Neural cell (in vitro differentiated cells): Measurements from ENCODE around the gene STXBP1. TPM values are rescaled to one million over a fixed set of nuclear protein-coding genes. Genes with fewer than 3 reads are reported as not detected.

Source experiments
- H2AFZ ChIP-seq: fragments of 200-600, 300-800 bp; sonication (generic), shearing (Covaris generic); 2 replicates; pipeline ENCODE4 v1.6.0; 2014; ENCODE audit warnings: low read depth, mild to moderate bottlenecking, antibody characterized with exemption, low read length, moderate library complexity
- H3F3A ChIP-seq: fragments of 200-600 bp; shearing (Covaris generic); 2 replicates; pipeline ENCODE4 v1.6.1; 2016; ENCODE audit warnings: mild to moderate bottlenecking, moderate library complexity, mixed read lengths, antibody characterized with exemption, low read length; ENCODE audit not compliant: insufficient read depth, poor library complexity, severe bottlenecking
- H3K27ac ChIP-seq: fragments of 200-600, 300-800 bp; sonication (generic), shearing (Covaris generic); 2 replicates; pipeline ENCODE4 v1.5.1; 2014; ENCODE audit warnings: mild to moderate bottlenecking, low read length, moderate library complexity
- H3K27me3 ChIP-seq: fragments of 300-800, 200-600 bp; sonication (generic), shearing (Covaris generic); 2 replicates; pipeline ENCODE4 v1.6.0; 2014; ENCODE audit warnings: mild to moderate bottlenecking, low read depth, low read length, moderate library complexity; ENCODE audit not compliant: insufficient read depth
- H3K36me3 ChIP-seq: fragments of 300-800, 200-600 bp; sonication (generic), shearing (Covaris generic); 2 replicates; pipeline ENCODE4 v1.5.1; 2014; ENCODE audit warnings: mild to moderate bottlenecking, antibody characterized with exemption, low read length, moderate library complexity; ENCODE audit not compliant: insufficient read depth
- H3K4me2 ChIP-seq: fragments of 300-800, 200-600 bp; sonication (generic), shearing (Covaris generic); 2 replicates; pipeline ENCODE4 v1.6.0; 2014; ENCODE audit warnings: mild to moderate bottlenecking, low read length
- H3K4me3 ChIP-seq: fragments of 300-800, 200-600 bp; sonication (generic), shearing (Covaris generic); 2 replicates; pipeline ENCODE4 v1.5.1; 2014; ENCODE audit warnings: mild to moderate bottlenecking, low read length, moderate library complexity
- H3K79me2 ChIP-seq: fragments of 200-600 bp; shearing (Covaris generic); replicated peaks from 2 replicates; pipeline ENCODE4 v1.6.0; 2014; ENCODE audit warnings: mild to moderate bottlenecking, low read length, moderate library complexity; ENCODE audit not compliant: insufficient read depth
- H3K9ac ChIP-seq: fragments of 300-800, 200-600 bp; sonication (generic), shearing (Covaris generic); 2 replicates; pipeline ENCODE4 v1.6.1; 2016; ENCODE audit warnings: mild to moderate bottlenecking, low read length, mixed read lengths
- H3K9me2 ChIP-seq: fragments of 200-600 bp; shearing (Covaris generic); 2 replicates; pipeline ENCODE4 v1.6.1; 2016; ENCODE audit warnings: mild to moderate bottlenecking, low read length, mixed read lengths; ENCODE audit not compliant: insufficient read depth
- H3K9me3 ChIP-seq: fragments of 200-600, 300-800 bp; sonication (generic), shearing (Covaris generic); 2 replicates; pipeline ENCODE4 v1.6.1; 2016; ENCODE audit warnings: mild to moderate bottlenecking, mixed run types, low read length, moderate library complexity, mixed read lengths
- H4K20me1 ChIP-seq: fragments of 200-600 bp; shearing (Covaris generic); 2 replicates; pipeline ENCODE4 v1.6.1; 2016; ENCODE audit warnings: mild to moderate bottlenecking, mixed run types; ENCODE audit not compliant: insufficient read depth
- EP300 ChIP-seq: fragments of 450-650 bp; conservative IDR thresholded peaks from 2 replicates; pipeline ENCODE4 v1.6.1; 2014; ENCODE audit warnings: antibody characterized with exemption, mild to moderate bottlenecking, moderate library complexity; ENCODE audit not compliant: poor library complexity, severe bottlenecking
- EZH2 ChIP-seq: fragments of 200-600, 300-800 bp; shearing (Covaris generic), sonication (generic); IDR thresholded peaks from 2 replicates; pipeline ENCODE4 v1.6.1; 2014; ENCODE audit warnings: antibody characterized with exemption, low read length, borderline replicate concordance, mild to moderate bottlenecking; ENCODE audit not compliant: insufficient read depth, poor library complexity, severe bottlenecking
- MXI1 ChIP-seq: fragments of 450-650 bp; conservative IDR thresholded peaks from 2 replicates; pipeline ENCODE4 v1.6.1; 2014; ENCODE audit warnings: antibody characterized with exemption, mild to moderate bottlenecking; ENCODE audit not compliant: poor library complexity, severe bottlenecking
- POLR2AphosphoS5 ChIP-seq: IDR thresholded peaks from 2 replicates; pipeline ENCODE4 v1.6.1; 2012
- RAD21 ChIP-seq: fragments of 450-650 bp; conservative IDR thresholded peaks from 2 replicates; pipeline ENCODE4 v1.6.1; 2014; ENCODE audit warnings: antibody characterized with exemption, mild to moderate bottlenecking, moderate library complexity
- SMC3 ChIP-seq: fragments of 450-650 bp; conservative IDR thresholded peaks from 2 replicates; pipeline ENCODE4 v1.6.1; 2014; ENCODE audit warnings: antibody characterized with exemption, mild to moderate bottlenecking, moderate library complexity; ENCODE audit not compliant: poor library complexity
- TAF1 ChIP-seq: IDR thresholded peaks from 2 replicates; pipeline ENCODE4 v1.6.1; 2012; ENCODE audit warnings: low read depth
- polyA plus RNA-seq: library from polyadenylated mRNA; depleted of rRNA; stranded (reverse); fragments of >200 nt; gene quantifications from 2 replicates; pipeline ENCODE4 v1.2.3, GENCODE V29; 2014
- TF ChIP-seq, protein P1 (sequence below): fragments of 450-650 bp; IDR thresholded peaks from 2 replicates; pipeline ENCODE4 v1.5.1; 2014; ENCODE audit warnings: antibody characterized with exemption, mild to moderate bottlenecking, moderate library complexity; ENCODE audit not compliant: poor library complexity, severe bottlenecking
- TF ChIP-seq, protein P2 (sequence below): IDR thresholded peaks from 2 replicates; pipeline ENCODE4 v1.6.1; 2012; ENCODE audit warnings: borderline replicate concordance

The STXBP1 gene
- polyA plus RNA-seq, 1 donor from 2014 or later, result 42.5 TPM

DNA sequence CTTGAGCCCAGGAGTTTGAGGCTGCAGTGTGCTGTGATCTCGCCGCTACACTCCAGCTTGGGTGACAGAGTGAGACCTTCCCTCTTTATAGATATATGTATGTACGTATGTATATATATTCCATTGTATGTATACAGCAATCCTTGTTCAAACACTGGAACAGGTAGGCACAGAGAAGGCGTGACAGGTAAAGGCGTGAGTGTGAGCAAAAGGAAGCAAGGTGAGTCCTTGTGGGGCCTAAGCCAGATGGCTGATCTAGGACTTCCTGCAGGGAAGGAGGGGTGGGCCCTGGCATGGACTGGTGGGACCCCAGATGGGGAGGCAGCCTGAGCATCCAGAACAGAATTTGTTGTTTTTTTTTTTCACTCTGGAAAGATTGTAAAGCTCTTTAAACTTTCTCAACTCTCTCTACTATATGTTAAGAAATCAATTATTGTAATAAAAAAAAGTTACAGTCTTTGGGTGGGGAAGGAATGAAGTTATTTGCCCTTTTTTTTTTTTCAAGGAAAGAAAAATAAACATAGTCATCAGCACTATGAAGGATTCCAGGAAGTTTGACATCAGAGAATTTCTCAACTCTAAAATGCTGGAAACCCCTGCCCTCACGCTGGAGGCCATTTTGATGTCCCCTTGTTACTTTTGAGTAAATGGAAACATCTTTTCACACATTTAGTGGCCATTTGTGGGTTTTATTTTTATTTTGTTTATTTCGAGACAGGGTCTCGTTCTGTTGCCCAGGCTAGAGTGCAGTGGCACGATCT lies 38.9 kb upstream of the STXBP1 start:
- no peaks in the 10 kb centered on the region for H3K36me3 ChIP-seq
- no peak overlapping the region for H3K4me2 ChIP-seq
- H3K9ac ChIP-seq, result no peak overlapping the region
- no peak overlapping the region for H3K4me3 ChIP-seq
- H3F3A ChIP-seq, result no peaks in the 10 kb centered on the region
- H3K79me2 ChIP-seq, result no peaks in the 10 kb centered on the region
- no peak for TF ChIP-seq EZH2
- no peak for TF ChIP-seq SMC3
- TF ChIP-seq RAD21, result no peak
- TF ChIP-seq, protein P1, sequence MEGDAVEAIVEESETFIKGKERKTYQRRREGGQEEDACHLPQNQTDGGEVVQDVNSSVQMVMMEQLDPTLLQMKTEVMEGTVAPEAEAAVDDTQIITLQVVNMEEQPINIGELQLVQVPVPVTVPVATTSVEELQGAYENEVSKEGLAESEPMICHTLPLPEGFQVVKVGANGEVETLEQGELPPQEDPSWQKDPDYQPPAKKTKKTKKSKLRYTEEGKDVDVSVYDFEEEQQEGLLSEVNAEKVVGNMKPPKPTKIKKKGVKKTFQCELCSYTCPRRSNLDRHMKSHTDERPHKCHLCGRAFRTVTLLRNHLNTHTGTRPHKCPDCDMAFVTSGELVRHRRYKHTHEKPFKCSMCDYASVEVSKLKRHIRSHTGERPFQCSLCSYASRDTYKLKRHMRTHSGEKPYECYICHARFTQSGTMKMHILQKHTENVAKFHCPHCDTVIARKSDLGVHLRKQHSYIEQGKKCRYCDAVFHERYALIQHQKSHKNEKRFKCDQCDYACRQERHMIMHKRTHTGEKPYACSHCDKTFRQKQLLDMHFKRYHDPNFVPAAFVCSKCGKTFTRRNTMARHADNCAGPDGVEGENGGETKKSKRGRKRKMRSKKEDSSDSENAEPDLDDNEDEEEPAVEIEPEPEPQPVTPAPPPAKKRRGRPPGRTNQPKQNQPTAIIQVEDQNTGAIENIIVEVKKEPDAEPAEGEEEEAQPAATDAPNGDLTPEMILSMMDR, result no peak
- TF ChIP-seq POLR2AphosphoS5, result no peak
- no peak for TF ChIP-seq EP300
- TF ChIP-seq MXI1, result no peak
- no peak for TF ChIP-seq TAF1
- TF ChIP-seq, protein P2, sequence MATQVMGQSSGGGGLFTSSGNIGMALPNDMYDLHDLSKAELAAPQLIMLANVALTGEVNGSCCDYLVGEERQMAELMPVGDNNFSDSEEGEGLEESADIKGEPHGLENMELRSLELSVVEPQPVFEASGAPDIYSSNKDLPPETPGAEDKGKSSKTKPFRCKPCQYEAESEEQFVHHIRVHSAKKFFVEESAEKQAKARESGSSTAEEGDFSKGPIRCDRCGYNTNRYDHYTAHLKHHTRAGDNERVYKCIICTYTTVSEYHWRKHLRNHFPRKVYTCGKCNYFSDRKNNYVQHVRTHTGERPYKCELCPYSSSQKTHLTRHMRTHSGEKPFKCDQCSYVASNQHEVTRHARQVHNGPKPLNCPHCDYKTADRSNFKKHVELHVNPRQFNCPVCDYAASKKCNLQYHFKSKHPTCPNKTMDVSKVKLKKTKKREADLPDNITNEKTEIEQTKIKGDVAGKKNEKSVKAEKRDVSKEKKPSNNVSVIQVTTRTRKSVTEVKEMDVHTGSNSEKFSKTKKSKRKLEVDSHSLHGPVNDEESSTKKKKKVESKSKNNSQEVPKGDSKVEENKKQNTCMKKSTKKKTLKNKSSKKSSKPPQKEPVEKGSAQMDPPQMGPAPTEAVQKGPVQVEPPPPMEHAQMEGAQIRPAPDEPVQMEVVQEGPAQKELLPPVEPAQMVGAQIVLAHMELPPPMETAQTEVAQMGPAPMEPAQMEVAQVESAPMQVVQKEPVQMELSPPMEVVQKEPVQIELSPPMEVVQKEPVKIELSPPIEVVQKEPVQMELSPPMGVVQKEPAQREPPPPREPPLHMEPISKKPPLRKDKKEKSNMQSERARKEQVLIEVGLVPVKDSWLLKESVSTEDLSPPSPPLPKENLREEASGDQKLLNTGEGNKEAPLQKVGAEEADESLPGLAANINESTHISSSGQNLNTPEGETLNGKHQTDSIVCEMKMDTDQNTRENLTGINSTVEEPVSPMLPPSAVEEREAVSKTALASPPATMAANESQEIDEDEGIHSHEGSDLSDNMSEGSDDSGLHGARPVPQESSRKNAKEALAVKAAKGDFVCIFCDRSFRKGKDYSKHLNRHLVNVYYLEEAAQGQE, result no peak
- H3K9me2 ChIP-seq, result no peaks in the 10 kb centered on the region
- H3K9me3 ChIP-seq, result no peaks in the 10 kb centered on the region
- no peaks in the 10 kb centered on the region for H4K20me1 ChIP-seq
- H2AFZ ChIP-seq, result no peak overlapping the region
- H3K27ac ChIP-seq, result no peak overlapping the region
- no peaks in the 10 kb centered on the region for H3K27me3 ChIP-seq

DNA sequence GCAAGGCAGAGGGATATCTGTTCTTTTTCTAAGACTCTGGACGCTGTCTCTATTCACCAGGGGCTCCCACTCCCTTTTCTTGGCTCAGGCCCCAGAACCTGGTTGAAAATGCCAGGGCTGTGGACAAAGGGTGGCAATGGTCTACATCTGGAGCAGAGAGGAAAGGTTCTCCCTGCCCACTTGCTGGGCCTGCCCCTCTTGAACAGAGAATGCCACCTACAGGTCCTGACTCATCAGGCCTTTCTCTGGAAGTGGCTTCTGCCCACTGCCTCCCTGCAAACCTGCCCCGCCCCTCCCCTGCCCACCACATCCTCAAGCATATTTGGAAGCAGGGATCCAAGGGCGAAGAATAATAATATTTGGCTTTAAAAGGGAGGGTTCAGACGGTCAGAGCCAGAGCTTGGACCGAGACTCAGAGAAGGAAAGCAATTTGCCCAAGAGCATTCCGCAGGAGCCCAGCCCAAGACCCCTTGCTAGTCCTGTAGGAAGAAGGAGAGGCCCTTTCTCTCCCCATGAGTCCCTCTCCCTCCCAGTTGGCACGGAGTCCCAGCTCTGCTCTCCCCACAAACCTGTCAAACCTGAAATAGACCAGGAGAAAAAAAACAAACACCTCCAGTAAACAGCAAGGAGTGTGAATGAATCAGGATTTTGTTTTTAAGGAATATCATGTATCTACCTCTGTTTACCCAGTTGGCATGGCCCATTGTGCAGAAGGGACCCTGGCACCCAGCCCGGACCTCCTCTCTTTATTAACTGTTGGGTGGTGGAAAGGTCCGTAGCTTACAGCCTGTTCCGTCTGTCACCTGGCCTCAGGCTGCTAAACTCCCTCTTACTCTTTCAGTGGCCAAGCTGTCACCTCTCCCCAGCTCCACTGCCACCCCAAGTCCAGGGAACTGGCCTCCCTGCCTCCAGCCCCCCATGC lies 37.7 kb upstream of the STXBP1 start:
- no peaks in the 10 kb centered on the region for H3K79me2 ChIP-seq
- no peaks in the 10 kb centered on the region for H3K9me3 ChIP-seq
- no peak for TF ChIP-seq TAF1
- no peaks in the 10 kb centered on the region for H3F3A ChIP-seq
- no peak overlapping the region for H3K27ac ChIP-seq
- no peak overlapping the region for H3K4me3 ChIP-seq
- no peak overlapping the region for H2AFZ ChIP-seq
- H3K9me2 ChIP-seq, result no peaks in the 10 kb centered on the region
- H4K20me1 ChIP-seq, result no peaks in the 10 kb centered on the region
- no peaks in the 10 kb centered on the region for H3K36me3 ChIP-seq
- H3K4me2 ChIP-seq, result no peak overlapping the region
- no peaks in the 10 kb centered on the region for H3K27me3 ChIP-seq
- H3K9ac ChIP-seq, result no peak overlapping the region
